GM21367 (cell line): ENCODE data around the gene NTNG1.
"Not testable (repeated sequence)": the region's sequence is repeated elsewhere in the genome, so short reads cannot be mapped to it uniquely, and the experiment has no call there.

Experiments used
- ATAC-seq: cut with Tn5 transposase; IDR thresholded peaks from one replicate; pipeline ENCODE4 v1.9.1; 2021; ENCODE audit not compliant: unreplicated experiment

NTNG1 gene

DNA sequence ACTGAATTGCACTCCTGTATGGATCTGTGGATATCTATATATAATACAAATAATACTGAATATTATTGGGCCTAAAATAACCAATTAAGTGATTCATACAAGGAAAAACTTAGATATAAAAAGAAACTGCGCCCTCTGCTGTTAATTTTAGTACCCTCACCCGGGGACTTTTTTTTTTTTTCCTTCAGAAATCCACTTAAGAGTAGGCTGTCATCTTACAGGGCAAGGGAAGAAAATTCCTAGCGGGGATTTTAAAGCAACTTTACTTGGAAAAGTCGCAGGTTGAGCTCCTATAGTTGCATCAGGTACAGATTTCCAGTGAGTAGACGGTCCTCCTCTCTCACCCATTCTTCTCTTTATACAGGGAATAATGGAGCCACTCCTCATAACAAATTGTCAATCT lies 1.3 kb downstream of the NTNG1 start:
- ATAC-seq: no peak

DNA sequence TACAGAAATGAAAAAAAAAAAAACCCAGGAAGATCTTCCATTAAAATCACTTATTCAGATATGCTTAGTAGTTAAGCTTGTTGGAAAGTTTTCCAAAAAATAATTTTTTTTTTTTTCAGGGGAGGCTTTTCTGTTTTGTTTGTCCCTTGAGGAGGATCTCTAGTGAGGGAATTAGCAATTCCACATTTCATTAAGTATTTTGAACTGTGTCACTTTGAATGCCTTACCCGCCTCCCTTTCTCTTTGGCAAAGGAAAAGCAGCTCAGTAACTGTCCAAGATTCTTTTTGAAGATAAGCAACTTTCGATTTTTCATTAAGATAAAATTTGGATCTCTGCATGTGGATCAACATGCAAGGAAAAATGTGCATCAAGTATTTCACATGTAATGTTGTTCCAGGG lies 1.8 kb downstream of the NTNG1 start:
- no peak for ATAC-seq

DNA sequence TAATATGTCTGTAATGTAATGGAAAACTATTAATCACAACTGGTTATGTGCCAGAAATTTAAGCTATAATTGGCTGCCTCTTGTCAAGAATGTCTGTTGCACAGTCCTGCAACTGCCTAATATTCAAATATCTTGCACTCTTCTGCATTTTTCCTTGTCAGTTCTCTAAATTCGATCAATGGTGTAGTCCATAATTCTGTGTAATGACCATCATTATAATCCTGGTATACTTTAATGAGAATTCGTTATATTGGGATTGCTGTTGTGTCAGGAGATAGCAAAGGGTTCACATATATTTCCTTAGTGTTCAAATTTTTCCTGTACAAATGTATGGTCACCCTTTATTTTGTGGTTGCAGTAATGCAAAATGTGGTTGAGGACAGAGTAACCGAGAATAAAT lies 4.8 kb downstream of the NTNG1 start:
- no peak for ATAC-seq

DNA sequence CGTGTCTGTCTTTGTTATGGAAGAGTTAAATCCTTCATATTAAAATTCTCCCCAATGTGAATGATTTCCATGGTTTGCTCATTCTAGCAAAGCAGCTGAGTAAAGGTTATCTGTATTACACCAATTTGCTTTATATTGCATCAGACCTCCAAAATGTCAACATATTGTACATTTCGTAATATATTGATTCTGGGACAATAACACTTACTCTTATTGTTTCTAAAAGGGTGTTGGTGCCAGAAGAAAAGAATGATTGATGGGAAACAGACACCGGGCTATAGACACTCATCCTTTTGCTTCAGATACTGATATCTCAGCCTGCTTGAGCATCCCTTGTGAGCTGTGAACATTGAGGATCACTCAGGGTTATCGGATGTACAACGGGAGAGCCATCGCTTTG lies 7.0 kb downstream of the NTNG1 start:
- no peak for ATAC-seq

DNA sequence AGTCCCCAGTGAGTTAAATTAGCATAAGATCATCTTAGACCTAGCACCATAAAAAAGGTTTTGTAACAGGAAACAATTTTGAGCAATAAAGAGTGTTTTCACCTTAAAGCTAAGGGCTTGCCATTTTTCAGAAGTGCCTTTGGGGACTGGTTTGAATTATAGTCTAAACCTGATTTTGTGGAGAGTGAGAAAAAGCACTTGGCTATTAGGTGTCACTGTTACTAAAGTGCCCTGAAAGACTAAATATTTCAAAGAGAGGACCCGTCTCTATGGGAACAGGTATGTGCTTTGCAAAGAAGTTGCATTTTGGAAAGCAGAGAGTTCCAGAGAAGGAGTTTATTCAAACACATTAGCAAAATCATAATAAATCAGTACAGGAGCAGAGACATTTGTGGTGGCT lies 9.1 kb downstream of the NTNG1 start:
- no peak for ATAC-seq

DNA sequence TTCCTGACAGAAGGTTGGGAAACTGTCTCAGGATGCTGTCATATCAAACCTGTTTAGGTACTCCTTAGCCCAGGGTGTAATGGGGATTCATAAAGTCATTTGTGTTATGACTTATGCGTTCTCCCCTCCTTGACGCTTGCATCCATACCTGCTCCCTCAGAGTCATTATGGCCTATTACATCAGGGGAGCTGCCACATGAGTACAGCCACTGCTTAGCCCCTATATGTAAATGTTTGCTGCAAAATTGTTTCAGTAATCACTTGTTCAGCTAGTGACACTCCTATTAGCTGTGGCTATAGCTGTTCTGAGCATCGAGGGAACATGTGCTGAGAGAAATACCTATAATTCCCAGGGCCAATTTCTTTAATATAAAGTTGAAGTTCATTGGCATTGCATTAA lies 10.5 kb downstream of the NTNG1 start:
- no peak for ATAC-seq

DNA sequence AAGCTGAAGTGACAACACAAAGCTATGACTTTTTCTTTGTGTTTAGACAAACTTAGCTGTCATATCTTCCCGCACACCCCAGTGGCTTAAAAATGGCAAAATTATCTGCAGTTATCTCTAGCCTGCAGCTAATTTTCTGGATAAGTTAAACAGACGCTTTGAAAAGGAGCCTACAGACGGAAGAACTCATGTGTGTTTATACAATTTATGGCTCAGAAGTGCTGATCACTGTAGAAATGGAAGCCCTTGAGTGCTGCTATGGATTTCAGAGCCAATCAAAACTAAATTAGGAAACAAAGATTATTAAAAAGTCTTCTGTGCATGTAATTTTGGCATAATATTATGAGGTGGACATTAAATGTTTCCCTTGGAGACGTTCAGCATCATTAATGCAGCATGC lies 11.6 kb downstream of the NTNG1 start:
- no peak for ATAC-seq

DNA sequence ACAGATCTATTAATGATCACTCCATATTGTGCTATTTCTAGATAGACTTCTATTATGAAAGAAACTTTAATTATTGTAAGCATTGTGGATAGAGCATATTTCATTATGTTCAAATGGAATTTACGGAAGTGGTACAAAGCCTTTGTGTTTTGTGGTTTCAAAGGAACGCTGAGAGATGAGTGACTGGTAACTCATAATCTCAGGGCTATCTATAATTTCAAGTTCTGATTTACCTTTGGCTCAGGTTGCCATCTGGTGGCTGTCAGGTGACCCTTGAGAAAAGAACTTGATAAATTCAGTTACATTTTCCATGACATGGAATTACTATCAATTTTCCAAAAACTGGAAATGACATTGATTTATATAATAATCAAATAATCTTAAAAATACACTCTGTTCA lies 12.2 kb downstream of the NTNG1 start:
- no peak for ATAC-seq

DNA sequence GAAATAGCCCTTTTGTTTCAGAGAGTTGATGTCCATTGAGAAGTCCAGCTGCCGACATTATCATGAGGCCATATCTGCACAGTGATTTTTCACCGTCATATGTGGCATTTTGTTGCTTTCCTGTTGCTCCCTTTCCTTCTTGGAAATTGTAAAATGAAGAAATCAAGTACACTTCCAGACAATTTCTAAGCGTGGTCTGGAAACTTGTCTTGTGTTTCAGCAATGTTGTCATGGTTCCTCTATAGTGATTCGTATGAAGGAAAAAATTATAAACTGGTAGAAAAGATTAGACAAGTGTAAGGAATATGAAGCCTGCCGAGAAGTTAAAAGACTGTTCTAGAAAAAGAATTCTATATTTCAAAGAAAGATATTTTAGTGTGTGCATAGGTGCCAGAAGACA lies 17.7 kb downstream of the NTNG1 start:
- no peak for ATAC-seq

DNA sequence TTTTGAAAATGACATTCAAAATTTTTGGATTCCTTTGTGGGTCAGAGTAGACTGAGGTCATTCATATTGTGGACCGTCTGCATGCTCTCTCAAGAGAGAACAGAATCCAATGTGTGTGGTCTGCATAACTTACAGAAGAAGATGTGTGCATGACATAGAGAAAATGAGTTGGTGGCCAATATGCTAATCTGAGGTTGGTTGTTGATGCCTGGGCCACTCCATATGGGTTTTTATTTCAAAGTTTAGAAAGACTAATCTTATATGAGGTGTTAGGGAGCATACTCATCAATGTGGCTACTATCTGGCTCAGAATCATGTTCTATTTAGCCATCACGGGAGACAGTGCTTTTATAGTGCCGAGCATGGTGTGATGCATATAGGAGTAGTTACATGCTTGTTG lies 18.2 kb downstream of the NTNG1 start:
- no peak for ATAC-seq

DNA sequence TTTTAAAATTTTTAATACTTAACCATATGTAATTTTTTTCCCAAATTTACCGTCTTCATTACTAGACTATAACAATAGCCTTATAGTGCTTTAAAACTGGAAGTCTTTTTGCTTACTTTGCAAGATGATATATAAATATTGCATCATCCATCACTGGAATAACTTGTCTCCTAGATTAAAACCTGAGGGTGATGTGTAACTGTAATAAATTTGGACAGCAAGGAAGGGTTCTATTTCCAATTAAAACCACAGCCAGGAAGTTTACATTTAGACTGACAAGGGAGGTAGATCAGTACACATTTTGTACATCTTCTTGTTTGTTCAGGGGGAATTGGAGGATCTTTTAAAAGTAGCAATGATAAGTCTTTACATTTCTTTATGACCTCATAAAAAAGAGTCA lies 21.9 kb downstream of the NTNG1 start:
- ATAC-seq: no peak

DNA sequence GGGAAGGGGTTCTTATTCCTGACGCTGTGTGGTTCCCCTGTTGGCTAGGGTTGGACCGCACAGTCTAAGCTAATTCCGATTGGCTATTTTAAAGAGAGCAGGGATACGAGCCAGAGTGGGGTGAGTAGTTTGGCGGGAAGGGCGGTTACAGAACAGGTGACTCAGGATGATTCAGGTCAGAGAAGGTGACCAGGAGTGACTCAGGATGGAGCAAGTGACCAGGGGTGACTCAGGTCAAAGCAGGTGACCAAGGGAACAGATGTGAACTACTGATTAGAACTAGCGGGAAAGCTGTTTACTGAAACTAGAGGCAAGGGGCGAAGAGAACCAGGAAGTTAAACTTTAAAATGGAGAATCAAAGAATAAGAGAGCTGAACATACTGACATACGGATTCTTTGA lies 24.1 kb downstream of the NTNG1 start:
- not testable (repeated sequence) for ATAC-seq

DNA sequence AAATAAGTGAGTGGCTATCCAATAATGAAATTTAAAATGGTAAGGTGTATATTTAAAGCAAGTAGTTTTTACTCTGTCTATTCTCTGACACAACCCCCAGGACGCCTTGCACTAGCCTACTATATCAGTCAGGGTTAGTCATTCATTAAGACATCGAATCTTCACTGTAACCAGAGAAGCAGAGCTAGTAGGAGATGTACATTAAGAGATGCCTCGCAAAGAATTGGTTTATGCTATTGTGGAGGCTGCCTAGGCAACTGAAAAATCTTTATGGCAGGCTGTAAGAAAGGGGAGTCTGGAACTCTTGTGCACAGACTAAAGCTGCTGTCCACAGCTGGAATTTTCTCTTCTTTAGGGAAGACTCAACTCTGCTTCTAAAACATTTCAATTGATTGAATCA lies 28.8 kb downstream of the NTNG1 start:
- ATAC-seq: no peak

DNA sequence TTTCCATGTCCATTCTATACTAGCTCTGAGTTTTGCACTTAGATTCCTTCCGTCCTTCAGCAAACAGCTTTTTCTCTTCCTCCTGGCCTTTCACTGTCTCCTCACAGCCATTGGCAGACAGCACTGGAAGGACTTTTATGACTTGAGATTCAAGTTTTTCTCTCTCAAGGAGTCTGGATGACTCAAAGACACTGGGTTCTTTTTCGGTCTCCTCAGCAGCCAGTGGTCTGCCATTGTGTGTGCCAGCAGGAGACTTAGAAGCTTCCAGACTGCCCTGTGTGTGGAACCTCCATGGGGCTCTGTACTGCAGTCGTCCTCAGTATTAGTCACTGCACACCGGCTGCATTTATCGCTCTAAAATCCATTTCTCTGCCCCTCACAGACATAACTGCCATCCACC lies 30.5 kb downstream of the NTNG1 start:
- no peak for ATAC-seq

DNA sequence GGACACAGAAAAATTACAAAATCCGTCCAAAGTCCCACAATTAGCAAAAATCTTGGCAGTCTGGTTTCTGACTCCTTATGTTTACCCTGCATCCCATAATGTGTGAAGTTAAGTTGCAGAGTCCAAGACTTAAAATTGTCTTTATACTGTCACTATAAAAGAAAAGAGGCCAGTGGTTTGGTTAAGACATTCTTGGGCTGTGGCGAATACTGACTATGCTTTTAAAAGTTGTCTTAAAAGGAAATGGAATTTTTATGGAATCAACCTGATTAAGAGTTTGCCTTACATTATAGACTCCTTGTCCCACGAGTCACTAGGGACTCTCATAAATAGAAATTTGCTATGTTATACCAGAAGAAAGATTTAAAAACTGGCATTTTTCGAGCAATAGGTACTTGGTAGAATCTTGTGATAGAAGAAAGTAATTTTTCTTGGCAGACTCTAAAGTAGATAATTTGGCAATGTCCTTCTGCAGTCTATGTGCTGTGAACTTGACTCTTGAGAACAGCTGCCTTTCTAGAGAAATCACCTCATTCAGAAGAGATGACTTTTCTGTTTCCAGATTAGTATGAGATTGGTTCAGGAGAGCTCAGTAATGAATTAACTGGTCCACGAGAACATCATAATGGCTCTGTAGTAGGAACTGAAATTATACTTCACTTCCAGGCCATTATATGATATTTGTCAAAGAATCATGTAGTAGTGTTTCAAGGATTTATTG lies 31.8 kb downstream of the NTNG1 start:
- no peak for ATAC-seq

DNA sequence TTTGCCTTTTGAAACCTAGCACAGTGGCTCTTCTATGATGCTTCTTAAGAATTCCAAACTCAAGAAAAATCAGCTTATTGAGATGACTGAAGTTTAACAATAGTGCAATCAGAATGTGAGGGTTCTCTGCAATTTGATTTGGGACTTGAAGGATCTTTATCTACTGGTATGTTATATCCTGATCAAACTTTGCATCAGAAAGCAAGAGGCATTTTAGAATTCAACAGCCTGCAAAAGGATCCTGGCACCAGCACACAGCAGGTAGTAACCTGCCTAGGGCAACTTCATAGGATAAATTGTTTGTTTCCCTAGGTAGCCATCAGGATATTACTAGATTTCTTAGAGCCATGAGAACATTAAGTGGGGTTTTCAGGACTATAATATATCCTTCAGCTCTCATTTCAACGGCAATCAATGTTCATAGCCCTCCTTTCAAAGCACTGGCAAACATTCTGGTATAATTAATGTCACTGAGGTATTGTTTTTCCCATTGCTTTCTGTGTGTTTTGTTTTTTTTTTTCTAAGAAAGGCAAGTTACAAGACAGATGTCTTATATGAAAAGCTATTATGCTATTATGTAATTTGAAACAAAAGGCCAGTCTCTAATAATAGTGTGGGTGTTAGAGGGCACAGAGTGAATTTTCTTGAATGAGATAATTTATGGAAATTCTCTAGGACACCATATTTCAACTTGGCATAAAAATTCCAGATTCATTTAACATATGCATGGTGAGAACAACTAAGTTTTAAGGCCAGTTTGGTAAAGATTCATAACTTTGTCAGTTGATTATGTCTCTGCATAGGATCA lies 34.5 kb downstream of the NTNG1 start:
- ATAC-seq: no peak

DNA sequence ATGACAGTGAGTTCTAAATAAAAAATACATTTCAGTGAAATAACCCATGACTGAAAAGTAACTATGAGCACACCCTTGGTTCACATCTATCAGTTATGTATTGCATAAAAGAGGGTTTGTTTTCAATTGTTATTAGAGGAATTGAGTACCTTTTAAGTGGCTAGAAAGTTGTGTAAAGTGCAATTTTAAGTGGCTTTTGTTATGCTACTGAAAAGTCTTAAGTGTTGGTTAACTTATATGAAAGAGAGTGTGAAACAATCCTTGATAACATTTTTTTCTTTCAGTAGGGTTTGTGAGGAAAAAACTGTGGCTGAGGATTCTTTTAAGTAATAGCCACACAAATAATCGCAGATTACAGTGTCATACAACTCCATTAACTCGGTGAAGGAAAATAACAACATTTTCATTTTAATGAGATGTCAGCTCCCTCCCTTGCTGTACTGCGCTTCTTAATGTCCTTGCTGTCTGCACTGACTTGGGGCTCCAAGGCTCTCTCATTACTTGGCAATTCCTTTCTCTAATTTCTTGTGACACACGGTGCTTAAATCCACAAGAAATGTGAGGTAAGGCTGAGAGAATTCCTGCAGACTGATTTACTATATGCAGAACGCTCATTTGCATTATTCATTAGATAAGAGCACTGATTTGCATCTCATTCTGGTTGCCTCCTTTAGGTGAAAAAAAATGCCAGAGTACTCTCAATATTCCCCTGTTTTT lies 40.6 kb downstream of the NTNG1 start:
- no peak for ATAC-seq

DNA sequence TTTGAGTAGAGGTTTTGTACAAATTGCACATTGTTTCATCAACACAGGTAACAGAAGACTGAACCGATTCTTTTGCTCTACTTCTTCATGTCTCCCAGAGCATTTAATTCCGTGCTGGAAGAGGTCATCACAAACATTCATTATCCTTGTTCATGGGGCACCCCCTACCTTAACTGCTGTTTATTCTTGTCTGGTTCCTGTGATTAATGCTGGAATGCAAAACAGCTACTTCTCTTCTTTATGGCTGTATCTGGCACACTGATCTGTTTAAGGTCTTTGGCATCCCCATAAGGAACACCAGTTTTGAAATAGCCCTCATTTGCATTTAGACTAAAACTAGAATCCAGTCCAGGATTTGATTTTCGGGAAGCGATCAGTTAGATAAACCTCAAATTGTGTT lies 42.2 kb downstream of the NTNG1 start:
- no peak for ATAC-seq

DNA sequence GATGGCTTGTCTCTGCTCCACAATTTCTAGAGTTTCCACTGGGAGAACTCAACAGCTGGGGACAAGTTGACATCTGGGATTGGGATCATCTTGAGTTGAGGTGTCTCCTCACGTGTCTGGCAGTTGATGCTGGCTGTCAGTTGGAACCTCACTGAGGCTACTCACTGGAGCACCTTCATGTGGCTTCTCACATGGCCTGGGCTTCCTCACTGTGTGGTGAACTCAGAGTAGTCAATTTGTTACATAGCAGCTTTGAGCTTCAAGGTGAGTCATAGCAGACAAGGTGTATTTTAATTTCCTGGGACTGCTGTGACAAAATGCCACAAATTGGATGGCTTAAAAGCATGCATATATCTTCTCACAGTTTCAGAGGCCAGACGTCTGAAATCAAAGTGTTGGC lies 44.0 kb downstream of the NTNG1 start:
- ATAC-seq: no peak

DNA sequence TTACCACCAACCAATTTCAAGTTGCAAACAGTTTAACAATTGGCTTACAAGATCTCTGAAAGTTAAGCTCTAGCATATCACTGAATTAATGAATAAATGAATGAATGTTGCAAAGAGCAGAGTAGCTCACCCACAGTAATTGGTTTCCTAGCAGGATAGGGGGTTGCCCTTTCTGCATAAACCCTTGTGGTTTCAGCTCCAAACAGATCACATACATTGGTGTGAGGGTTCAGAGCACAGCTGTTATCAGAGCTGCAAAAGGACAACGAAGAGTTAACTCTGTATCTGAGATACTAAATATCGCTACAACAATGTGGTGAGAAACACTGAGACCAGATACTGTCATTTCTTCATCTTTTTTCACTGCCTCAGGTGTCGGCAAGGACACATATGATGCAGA lies 46.6 kb downstream of the NTNG1 start:
- ATAC-seq: no peak

DNA sequence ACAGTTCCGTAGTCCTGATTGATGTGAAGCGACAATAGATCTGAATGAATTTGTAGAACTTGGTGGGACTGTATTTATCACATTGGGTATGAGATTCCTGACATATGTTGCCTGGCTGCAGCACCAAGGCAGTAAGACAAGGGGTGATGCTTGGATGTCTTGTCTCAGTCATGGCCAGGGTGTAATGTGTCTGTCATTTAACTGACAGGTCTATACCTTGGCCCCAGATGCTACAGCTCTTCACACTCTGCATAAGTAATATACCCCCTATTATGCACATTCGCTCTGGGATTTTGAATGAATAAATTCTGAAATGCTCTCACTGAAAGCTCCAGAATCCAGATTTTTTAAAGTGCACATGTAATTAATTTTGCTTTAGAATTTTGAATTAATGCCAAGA lies 47.3 kb downstream of the NTNG1 start:
- no peak for ATAC-seq

DNA sequence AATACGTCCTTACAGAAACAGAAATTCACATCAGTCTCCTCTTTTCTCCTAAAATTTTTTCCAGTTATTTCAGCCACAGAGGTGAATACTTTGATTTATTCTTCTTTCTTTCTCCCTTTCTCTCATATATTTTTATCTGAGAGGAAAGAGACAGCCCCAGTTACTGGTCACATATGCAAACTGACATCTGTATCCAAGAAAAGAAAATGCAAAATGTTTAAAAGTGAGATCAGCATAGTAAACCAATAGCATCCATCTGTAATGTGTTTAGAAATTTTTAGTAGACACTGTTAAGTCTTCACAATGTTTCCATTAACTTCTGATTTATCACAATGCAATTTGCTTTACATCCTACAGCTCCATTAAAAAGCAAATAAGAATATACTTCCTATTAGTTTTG lies 53.5 kb downstream of the NTNG1 start:
- no peak for ATAC-seq
